ENCODE results near the gene C3orf22.

Gene C3orf22

GRCh38 chr3:126556637-126557414, 1.9 kb downstream of the C3orf22 start:
- no peak for DNase-seq

- DNase-seq = no peak
These were observed 2.7 kb downstream of the C3orf22 start for GRCh38 chr3:126555795-126556636.

GRCh38 chr3:126554560-126555525, 3.9 kb downstream of the C3orf22 start:
- no peak for DNase-seq

GRCh38 chr3:126553284-126554084, 5.2 kb downstream of the C3orf22 start:
- DNase-seq = no peak

DNA sequence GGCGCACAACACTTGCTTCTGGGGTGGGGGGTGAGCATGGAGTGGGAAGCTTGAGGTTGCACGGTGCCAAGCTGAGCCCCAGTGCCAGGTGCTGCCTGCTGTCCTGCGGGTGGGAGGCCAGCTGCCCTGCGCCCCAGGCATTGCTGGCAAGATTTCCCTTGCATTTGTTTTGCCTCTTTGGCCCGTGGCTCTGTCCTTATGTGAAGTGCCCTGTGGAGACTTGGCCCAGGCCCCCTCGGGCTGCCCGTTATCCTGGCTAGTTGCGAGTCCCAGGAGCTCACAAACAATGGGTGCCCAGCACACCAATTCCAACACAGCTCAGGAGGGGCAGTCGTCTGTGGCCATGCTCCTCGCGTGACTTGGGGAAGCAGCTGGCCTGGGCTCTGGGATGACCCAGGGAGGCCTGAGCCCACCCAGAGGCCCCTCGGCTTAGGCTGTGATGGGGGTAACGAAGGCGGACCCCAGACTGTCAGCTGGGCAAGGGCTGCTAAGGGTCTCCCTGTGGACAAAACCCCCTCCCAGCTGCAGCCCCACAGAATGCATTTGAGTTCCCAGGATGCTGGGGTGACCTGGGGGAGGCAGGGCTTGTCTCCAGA, 5.9 kb downstream of the C3orf22 start:
- no peak for DNase-seq

DNA sequence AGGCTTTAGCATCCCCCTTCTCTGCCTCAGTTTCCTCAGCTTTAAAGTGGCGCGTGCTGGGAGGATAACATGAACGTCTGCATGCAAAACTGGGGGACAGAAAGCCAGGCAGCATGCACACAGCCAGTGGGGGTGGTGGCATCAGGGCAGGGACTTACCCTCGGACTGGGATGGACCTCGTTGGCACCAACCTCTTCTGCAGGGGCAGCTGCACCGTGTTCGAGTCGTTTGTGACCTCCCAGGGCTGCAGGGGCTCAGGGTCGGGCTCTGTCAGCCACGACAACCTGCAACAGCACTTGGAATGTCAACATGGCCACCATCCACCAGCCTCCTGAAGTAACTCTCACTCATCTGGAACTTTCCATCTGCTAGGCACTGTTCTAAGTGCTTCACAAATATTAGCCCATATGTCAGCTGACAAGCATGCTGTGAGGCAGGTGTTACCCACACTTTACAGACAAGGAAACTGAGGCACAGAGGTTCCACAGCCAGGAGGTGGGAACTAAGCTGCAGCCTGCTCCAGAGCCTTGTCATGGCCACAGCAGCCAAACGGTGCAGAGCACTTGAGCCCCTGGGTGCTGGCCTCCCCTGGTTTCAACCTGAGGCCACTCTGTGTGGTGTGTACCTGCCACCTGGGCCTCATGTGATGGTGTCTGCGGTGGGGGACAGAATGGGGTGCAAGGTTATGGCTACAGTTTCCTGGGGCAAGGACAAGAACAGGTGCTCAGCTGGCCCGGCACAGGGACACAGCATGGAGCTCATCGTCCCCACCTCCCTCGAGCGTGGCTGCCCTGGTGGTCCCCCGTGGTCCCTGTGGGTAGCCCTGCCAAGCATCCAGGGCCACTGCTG, 6.7 kb downstream of the C3orf22 start:
- DNase-seq = no peak

DNA sequence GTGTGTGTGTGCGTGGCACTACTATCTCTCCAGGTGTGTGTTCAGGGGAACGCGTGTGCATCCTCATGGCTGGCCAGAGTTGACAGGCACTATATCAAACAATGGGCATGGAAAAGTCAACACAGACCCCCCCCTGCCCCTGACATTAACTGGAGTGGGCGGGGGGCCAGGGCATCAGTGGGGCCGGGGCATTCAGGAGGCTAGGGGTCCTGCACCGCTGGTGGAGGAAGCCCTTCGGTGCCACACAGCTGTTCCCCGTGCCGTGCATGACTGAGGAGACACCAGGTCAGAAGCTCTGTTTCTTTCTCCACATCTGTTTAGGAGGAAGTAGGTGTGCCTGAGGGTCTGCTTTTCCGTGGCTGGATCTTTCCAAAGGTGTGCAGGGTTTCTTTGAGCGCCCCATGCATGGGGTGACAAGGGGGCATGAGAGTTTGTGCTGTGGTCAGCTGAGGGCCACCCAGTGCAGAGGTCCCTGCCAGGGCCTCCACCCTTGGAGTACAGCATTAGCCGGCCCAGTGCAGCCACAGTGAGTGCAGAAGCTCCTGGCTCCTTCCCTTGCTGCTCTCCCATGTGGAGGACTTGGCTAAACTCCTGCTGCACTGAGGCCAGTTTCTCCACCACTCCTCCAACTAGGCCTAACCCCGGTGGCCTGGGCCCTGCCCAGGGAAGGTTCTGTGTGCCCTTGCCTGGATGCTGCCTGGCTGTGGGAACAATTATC, 7.5 kb downstream of the C3orf22 start:
- DNase-seq = no peak

DNA sequence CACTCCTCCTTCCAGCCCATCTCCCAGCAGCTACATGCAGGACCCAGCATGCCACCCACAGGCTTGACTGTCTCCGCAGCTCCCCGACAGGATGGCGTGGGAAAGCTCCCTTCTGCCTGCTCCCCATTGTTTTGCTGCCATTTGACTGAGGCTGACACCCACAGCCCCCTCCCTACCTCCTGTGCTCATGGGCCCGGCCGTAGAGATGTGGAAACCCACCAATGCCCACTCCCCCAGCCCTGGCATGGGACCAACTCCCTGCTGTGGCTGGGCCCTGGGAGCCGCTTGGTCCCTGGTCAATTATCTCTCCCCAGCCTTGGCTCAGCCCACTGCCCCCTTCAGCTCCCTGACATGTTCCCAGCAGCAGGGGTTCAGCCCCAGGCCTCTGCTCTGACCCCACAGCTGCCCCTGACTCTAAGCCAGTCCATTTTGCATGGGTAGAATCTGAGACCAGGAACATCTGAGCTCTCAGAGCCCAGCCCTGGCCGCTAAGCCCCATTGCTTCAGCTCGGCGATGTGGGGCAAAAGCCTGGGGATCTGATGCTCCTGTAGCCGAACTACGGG, 8.2 kb downstream of the C3orf22 start:
- no peak for DNase-seq

- DNase-seq = no peak
These were observed 8.8 kb downstream of the C3orf22 start for GRCh38 chr3:126549861-126550487.

- no peak for DNase-seq
These were observed 9.9 kb downstream of the C3orf22 start for GRCh38 chr3:126548556-126549466.

DNA sequence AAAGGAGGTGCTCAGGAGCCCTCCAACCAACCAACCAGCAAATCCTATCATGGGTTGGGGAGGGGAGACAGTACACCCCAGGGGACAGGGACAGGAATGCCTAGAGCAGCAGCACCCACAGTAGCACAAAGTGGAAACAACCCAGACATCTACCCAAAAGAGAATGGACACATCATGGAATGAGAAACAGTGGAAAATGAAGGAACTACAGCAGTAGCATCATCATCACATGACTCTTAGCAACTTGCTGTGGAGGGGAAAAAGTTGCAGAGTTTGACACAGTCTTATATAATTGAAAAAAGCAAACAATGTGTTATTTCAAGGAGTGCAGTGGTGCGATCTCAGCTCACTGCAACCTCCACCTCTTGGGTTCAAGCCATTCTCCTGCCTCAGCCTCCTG, 11.0 kb downstream of the C3orf22 start:
- DNase-seq = no peak

GRCh38 chr3:126546549-126547239, 12.0 kb downstream of the C3orf22 start:
- no peak for DNase-seq

DNA sequence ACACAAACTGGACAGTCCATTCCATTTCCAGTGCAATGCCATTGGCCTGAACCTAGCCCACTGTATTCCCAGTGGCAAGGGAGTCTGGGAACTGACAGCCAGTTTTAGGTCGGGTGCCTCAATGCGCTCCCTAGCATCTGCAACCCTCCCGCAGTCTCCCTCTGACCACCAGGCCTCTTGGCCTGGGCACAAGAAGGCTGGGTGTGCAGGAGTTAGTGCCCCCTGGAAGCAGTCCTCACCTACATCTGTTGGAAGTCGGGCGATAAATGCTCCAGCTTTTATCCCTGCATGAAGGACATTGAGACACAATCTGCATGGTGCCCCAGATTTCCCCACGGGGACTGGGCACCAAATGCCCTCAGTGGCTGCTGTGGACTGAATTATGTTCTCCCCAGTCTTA, 12.7 kb downstream of the C3orf22 start:
- DNase-seq = no peak

DNA sequence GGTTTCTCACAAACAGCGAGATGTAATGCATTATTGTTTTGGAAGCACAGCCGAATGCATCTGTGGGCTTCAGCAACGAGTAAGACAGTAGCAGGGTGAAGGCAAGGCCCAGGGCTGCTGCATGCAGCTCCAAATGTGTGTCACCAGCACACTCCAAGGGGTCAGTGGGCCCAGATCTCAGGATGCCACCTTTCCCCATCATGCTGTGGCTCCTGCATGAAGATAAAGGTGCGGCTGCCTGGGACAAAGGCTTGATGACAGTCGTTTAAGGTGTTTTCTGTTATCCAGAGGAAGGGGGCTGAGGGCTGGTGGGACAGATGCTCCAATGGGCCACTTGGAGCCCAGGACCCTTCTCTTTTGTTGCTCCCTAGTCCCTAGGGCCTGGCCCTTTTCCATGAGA, 13.2 kb downstream of the C3orf22 start:
- no peak for DNase-seq

GRCh38 chr3:126544596-126545281, 14.0 kb downstream of the C3orf22 start:
- no peak for DNase-seq

DNA sequence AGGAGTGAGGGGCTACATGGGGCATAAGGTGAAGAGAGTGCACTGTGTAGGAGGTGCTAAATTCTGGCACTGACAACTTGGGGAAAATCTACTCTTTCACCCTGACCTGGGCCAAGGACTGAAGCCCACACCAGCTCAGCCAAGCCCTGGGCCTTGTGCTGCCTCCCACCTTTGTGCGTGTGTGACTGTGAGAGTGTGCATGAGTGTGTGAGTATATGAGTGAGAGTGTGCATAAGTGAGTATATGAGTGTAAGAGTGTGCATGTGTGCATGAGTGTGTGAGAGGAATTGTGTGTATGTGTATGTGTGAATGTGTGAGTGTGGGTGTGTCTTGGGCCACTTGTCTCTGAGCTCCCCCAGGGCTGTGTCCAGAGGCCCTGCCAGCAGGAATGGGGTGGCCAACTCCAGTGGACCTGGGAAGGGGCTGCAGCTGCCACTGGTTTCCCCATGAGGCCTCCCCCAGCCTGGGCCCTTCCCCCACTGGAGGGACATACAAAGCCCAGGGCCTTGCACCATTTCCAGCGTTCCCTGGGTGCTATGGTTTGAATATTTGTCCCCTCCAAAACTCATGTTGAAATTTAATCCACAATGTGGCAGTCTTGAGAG, 15.2 kb downstream of the C3orf22 start:
- no peak for DNase-seq

Data from NCI-H2227 treated with DMSO at 0.1 percent for 48 hours (cell line).